ENCODE results near the gene CCL20.
"Not testable (repeated sequence)": the region's sequence is repeated elsewhere in the genome, so short reads cannot be mapped to it uniquely, and the experiment has no call there.

Gene CCL20

DNA sequence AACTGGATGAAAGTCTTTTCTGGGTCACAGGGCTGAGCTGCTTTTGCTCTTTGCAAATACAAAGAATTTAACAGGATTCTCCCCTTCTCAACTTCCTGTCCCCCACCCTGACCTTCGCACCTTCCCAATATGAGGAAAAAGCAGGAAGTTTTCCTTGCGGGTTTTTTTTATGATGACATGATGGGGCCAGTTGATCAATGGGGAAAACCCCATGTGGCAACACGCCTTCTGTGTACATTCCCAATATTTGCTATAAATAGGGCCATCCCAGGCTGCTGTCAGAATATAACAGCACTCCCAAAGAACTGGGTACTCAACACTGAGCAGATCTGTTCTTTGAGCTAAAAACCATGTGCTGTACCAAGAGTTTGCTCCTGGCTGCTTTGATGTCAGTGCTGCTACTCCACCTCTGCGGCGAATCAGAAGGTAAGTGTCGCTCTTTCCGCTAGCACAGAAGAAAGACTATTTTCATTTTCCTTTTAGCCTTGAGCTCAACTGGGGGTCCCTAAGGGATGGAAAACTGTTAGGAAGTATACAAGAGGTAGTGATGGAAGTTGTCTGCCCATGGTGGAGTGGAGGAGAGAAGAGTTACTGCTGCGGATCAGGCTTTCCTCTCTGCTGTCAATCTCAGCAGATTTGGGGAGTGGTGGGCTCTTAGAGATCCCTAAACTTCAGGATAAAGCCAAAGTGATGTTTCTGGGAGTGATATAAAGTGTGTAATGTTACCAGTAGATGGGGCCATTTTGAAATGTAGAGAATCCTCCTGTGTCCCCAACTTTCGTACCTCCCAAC is at the start of gene CCL20:
CCL20 (plus strand) TSS at position 281 of the 792 bp plus-strand sequence; CDS start at position 351, 70 bp downstream.
- DNase-seq (ENCODE audit: low spot score) = no peak

DNA sequence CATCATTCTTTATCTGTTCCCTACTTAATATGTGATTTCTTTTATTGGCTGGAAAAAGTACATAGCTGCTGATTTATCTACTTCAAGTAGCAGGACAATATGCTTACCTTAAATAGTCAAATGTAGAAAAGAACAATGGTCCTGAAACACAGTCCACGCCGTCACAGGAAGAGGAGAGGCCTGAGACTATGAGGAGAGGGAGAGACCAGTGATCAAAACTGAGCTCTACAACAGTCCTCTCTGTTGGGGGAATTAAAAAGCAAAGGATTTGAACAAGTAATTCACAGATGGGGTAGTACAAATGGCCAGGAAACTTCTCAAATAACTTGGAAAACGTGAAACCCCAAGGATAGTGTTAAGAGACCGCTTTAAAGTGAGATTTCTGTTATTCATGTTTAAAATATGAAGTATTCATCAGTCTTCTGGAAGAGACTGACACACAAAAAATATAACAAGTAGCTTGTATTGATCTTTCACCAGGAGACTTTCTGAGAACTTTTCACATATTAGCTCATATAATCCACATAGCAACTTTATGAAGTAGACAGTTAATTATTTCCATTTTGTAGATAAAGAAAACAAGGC is 47.8 kb upstream of the CCL20 start:
- no peak for DNase-seq (ENCODE audit: low spot score)

DNA sequence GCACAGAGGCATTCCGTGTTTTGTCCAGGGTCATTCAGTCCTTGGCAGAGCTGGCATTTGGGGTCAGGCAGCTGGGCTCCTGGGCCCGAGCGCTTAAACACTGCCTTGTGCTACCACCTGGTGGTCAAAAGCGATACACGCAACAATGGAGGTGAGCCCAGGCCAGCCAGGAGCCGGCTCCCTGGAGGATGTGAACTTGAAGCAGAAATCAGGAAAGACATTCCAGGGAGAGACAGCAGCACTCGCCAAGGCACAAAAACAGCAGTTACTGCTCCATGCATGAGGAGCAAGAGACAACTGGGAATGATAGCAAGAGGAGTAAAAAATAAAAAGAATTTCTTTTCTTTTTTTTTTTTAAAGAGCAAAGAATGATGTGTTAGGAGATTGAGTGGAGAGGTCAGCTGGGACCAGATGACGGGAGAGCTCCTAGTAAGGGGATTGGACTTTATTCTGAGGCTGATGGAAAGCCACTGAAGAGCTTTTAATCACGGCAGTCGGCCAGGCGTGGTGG is 47.2 kb upstream of the CCL20 start:
- DNase-seq (ENCODE audit: low spot score) = peak; percentile 88

DNA sequence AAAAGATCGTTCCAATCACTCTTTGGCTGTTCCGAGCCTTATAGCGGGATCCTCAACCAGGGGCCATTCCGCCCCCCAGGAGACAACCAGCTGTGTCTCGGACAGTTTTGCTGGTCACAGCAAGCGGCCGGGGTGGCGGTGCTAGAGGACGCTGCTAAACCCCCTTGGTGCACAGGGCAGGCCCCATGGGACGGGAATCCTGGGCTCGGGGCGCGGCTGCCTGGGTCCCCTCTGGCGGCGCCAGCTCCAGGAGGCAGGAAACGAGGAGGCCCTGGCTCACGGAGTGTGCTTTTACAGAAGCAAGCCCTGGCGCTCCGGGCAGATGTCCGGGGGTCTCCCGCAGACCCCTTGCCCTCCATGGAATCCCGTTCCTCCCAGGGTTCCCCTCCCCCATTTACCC is 45.8 kb upstream of the CCL20 start:
- DNase-seq (ENCODE audit: low spot score) = no peak

GRCh38 chr2:227772197-227772661 is 41.4 kb upstream of the CCL20 start:
- no peak for DNase-seq (ENCODE audit: low spot score)

DNA sequence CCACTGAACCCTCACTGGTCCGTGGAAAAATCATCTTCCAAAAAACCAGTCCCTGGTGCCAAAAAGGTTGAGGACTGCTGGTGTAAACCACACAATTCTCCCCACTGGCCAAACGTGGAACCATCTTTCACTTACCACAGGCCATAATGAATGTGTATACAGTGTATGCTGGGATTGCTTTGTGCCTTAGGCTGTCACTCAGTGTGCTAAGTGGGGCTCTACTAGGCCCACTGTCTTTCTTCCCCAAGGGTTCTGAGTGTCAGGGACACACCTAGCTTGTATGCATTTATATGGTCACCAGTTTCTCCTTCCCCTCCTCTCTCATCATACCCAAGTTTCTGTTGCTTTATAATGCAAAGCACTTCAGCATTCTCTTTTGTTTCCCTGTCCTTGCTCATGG is 40.7 kb upstream of the CCL20 start:
- DNase-seq (ENCODE audit: low spot score) = no peak

GRCh38 chr2:227774011-227774624 is 39.5 kb upstream of the CCL20 start:
- DNase-seq (ENCODE audit: low spot score) = no peak

DNA sequence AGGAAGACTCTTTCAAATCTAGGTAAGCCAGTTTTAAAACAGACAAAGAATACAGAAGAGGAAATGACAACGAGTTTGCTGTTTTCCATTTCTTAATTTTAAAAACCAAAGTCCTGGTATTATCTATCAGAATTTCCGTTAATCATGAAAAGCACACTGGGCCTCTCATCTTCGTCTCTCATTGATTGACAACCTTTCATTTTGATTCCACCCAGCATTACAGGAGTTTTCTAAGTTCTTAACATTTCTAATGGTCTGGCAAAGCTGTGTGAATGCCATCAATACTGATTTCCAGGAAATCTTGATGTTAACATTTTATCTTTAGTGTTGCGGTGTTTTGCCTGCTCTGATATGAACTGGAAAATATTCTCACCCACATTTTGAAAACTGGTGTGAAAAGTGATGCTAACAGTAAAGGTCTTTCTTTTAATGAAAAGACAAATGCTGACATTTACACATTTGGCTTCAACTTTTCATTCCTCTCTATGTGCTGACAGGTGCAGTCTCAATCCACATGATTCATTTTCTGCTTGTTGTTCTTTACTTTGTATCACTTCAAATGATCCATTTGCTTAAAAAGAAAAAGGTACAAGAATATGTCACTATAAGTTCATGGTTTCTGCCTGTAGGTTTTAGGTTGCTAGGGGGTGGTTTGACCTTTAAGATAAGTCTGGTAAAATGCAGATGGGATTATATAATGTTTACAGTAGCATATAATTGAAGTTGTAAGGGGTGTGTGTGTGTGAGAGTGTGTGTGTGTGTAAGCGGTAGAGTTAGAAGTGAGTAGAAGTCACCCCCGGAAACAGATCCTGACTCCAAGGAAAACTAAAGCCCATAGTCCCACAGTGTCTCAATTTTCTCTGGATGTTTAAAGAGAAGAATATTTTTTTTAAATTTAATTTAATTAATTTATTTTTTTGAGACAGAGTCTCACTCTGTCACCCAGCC is 38.5 kb upstream of the CCL20 start:
- DNase-seq (ENCODE audit: low spot score) = no peak

DNA sequence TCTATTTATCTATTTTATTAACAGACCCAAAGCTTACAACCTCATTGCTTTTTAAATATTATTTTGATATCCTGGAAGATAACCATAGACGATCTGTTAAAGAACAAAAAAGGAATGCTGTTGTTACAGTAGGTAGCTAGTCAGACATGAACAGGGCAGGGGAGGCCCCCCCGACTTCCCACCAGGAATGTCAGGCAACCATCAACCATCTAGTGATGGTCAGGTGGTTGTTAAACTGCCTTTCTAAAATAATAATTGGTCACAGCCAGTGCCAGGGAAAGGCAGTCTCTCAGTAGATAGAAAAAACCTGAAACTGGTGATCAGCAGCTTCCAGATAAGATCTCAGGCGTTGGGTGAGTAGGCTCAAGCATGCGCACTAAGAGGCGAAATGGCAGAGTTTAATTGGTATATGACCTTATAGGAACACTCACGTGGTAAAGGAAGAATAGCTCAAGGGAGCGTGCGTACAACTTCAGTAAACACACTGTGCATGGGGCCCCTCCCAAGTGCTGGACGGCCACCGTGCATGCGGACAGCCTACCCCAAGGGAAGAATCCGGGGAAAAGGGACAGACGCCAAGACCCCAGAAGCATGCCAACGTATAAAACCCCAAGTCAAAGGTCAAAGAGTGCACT is 32.5 kb upstream of the CCL20 start:
- DNase-seq (ENCODE audit: low spot score) = no peak

GRCh38 chr2:227781841-227782240 is 31.8 kb upstream of the CCL20 start:
- no peak for DNase-seq (ENCODE audit: low spot score)

- DNase-seq (ENCODE audit: low spot score) = no peak
Observed at GRCh38 chr2:227782804-227783203, 30.8 kb upstream of the CCL20 start.

GRCh38 chr2:227783404-227784138 is 30.1 kb upstream of the CCL20 start:
- DNase-seq (ENCODE audit: low spot score) = no peak

DNA sequence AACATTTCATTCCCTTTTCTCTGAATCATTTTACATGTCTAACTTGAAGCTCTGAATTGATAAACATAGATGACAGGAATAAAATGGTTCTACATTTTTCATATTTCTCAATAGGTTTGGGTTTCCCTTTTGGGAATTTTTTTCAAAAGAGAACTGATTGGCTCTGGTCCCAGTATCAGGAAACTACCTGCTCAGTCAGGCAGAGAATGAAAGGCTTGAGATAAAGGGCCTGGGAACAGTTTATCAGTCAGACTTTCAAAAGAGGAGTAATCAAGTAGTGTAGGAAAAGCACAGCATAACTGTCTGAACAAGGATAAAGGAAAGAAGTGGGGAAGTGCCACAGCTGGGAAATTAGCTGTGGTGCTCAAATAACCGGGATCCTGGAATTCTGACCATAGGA is 28.3 kb upstream of the CCL20 start:
- no peak for DNase-seq (ENCODE audit: low spot score)

- no peak for DNase-seq (ENCODE audit: low spot score)
Observed at GRCh38 chr2:227788561-227789018, 25.1 kb upstream of the CCL20 start.

GRCh38 chr2:227789803-227790202 is 23.8 kb upstream of the CCL20 start:
- DNase-seq (ENCODE audit: low spot score) = no peak

DNA sequence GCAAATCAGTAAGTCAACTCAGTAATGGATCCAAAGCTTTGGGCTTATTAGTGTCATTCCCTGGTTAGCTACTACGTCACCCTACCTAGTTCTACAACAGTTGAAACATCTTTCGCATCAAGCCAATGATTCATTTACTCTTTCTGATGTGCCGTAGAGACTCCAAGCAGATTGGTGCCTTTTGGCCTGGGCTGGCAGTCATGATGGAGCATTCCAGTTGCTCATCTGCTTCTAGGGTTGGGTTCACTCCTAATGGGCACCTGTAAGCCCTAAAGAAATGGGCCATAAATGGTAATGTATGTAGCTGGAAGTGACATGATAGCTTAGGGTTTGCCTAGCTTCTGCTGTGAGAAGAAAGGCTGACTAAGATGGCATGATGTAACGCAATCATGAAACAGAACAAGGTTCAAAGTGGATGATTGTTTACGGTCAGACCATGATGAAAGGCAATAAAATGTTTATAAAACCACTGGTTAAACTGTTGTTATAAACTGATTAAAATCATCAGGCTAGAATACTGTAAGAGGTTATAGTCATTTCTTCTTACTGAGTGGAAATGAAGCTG is 20.4 kb upstream of the CCL20 start:
- DNase-seq (ENCODE audit: low spot score) = no peak

GRCh38 chr2:227796045-227796711 is 17.5 kb upstream of the CCL20 start:
- DNase-seq (ENCODE audit: low spot score) = no peak

DNA sequence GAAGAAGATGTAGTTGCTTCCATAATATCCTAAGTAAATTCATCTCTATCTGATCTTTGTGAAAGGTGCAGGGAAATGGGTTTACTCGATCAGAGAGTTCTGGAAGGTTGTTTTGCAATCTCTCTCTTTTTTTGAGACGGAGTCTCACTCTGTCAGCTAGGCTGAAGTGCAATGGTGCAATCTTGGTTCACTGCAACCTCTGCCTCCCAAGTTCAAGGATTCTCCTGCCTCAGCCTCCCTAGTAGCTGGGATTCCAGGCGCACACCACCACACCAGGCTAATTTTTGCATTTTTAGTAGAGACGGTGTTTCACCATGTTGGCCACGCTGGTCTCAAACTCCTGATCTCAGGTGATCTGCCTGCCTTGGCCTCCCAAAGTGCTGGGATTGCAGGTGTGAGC is 16.9 kb upstream of the CCL20 start:
- not testable (repeated sequence) for DNase-seq (ENCODE audit: low spot score)

- DNase-seq (ENCODE audit: low spot score) = no peak
Observed at GRCh38 chr2:227799202-227799601, 14.4 kb upstream of the CCL20 start.

DNA sequence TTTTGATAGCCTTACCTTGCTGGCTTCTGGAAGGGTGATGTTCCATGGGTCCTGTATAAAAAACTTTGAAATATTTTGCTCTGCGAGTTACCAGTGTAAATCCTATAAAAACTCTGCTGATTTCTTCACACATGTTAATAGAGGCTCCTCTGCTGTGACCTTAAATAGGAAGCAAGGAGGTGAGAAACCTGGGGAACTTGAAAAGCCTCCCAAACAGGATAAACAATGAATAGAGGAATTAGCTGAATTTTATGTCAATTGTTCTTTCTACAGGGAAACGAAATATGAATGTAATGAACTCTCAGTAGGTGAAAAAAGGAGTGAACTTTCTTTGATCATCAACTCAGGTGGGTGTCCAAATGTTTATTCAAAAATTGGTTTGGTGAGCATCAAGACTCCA is 10.8 kb upstream of the CCL20 start:
- no peak for DNase-seq (ENCODE audit: low spot score)
